ENCODE measurements around the gene RAB40AL.

RAB40AL gene

GRCh38 chrX:102983205-102983604 lies 46.1 kb downstream of the RAB40AL start:
- no peak for DNase-seq (ENCODE audit: low spot score)

- no peak for DNase-seq (ENCODE audit: low spot score)
Measured at GRCh38 chrX:102985192-102985591, 48.1 kb downstream of the RAB40AL start.

Measured in CD4-positive, alpha-beta T cell treated with Interleukin-2 at 100 ng/mL for 4 hours (primary cell).